ENCODE measurements around the gene TRIM10.

TRIM10 gene

DNA sequence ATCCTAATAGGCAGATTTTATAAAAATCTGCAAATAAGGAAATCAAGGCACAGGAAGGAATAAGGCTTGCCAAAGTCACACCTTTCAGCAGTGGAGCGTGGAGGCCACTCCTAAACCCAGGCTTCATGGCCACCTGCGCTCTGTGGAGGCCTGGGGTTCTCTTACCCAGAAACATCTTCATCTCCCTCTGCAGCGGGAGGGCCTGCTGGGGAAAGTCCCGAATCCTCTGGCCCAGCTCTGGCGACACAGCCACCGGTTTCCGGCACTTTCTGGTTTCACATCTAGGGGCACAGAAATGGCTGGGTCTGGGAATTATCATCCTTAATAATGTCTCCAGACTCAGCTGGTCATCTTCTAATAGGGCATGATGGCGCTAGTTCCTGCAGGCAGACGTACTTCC, 4.2 kb downstream of the TRIM10 start:
- TF ChIP-seq CTCF (IDR thresholded peaks at IDR 0.05; ENCODE audit: low read depth, low read length): no peak
- DNase-seq (ENCODE audit: extremely low read depth, low read depth): no peak

DNA sequence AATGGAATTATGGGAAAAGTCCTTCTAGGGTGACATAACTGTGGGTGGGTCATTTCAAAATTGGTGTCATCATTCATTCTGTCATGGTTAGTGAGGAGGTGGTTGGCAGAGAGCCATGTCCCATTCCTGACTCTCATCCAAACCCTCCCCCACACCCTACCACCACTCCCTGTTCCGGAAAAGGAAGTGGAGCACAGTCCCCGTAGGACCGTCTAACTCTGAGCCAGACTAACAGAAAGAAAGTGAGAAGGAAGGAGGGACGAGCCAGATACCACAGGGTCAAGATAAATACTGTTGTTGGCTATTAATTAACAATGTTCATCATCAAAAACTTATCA, 4.8 kb downstream of the TRIM10 start:
- DNase-seq (ENCODE audit: extremely low read depth, low read depth): no peak
- no peak for TF ChIP-seq CTCF (IDR thresholded peaks at IDR 0.05; ENCODE audit: low read depth, low read length)

- no peak for TF ChIP-seq CTCF (IDR thresholded peaks at IDR 0.05; ENCODE audit: low read depth, low read length)
- no peak for DNase-seq (ENCODE audit: extremely low read depth, low read depth)
These were observed 5.3 kb downstream of the TRIM10 start for GRCh38 chr6:30155520-30156261.

GRCh38 chr6:30154709-30155519, 6.1 kb downstream of the TRIM10 start:
- peak; percentile 10 for DNase-seq (ENCODE audit: extremely low read depth, low read depth)

GRCh38 chr6:30154061-30154460, 7.0 kb downstream of the TRIM10 start:
- no peak for DNase-seq (ENCODE audit: extremely low read depth, low read depth)
- no peak for TF ChIP-seq CTCF (IDR thresholded peaks at IDR 0.05; ENCODE audit: low read depth, low read length)

More at GRCh38 chr6:30154709-30155519, 6.1 kb downstream of the TRIM10 start:
- no peak for TF ChIP-seq CTCF (IDR thresholded peaks at IDR 0.05; ENCODE audit: low read depth, low read length)

- no peak for DNase-seq (ENCODE audit: extremely low read depth, low read depth)
- TF ChIP-seq CTCF (IDR thresholded peaks at IDR 0.05; ENCODE audit: low read depth, low read length): no peak
These were observed 8.0 kb downstream of the TRIM10 start for GRCh38 chr6:30152910-30153610.

All from AG09319 (cell line).